ENCODE data around the gene STK35. TPM values are rescaled to one million over a fixed set of nuclear protein-coding genes. Genes with fewer than 3 reads are reported as not detected.

STK35 gene
- total and polyA plus RNA-seq, 2 donors (not counting 3 experiments of a cell fraction or from before 2014, with no cell fraction given) = 10.2 to 17.5 TPM

DNA sequence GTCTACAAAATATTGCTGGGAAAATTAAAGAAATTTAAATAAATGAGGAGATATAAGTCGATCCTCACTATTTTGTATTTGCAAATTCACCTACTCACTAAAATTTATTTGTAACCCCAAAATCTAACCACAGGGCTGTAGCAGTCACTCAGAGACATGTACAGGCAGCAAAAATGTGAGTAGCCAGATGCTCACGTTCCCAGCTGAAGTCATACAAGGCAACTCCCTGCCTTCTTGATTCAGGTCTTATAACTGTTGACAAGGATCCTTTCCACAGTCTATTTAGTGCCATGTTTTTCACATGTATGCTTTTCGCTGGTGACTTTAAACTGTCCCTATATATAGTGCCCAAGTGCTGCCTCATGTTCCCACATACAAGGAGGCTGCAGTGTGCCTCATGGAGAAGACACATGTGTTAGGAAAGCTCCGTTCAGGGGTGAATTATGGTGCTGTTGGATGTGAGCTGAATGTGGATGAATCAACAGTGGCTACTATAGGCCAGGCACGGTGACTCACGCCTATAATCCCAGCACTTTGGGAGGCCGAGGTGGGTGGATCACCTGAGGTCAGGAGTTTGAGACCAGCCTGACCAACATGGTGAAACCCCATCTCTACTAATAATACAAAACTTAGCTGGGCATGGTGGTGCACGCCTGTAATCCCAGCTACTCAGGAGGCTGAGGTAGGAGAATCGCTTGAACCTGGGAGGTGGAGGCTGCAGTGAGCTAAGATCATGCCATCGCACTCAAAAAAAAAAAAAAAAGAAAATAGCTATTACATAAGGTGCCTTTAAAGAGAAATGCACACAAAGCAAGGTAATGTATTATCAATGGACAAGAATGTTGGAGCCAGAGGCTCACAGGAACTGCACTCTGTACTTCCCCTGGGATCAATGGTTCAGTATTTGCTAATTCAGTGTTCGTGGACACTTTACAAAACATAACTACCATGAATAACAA lies 55.3 kb downstream of the STK35 start:
- no peak overlapping the region for H3K4me3 ChIP-seq (replicated peaks in 1 of 3; ENCODE audit: insufficient read depth in 1 of 3, low read depth in 1 of 3, low read length in 3 of 3)
- no peak overlapping the region for H3K9ac ChIP-seq (replicated peaks; ENCODE audit: extremely low read depth, insufficient read depth, low read length)
- H3K27ac ChIP-seq (ENCODE audit: insufficient read depth, low read depth, low read length) = no peak overlapping the region
- no peak overlapping the region for H2AFZ ChIP-seq (ENCODE audit: low read depth, low read length)
- ChIA-PET POLR2A (no interaction called here), CTCF (interaction anchor here (0.8 to 1.1 kb wide), 4 partner anchors 9 to 63 kb away, joined by 3 to 4 read pairs (median 4); no protein-coding TSS in a partner anchor)
- H3K4me2 ChIP-seq (ENCODE audit: insufficient read depth, low read length) = no peak overlapping the region
- H3K9me1 ChIP-seq (replicated peaks; ENCODE audit: control insufficient read depth, extremely low read depth, insufficient read depth, low read length) = no peaks in the 10 kb centered on the region
- FAIRE-seq = no peak
- no peak for TF ChIP-seq MYC (IDR thresholded peaks at IDR 0.05; ENCODE audit: low read depth, low read length)
- no peak for TF ChIP-seq FOS (IDR thresholded peaks at IDR 0.05; ENCODE audit: borderline replicate concordance, insufficient read depth, low read length)
- TF ChIP-seq EZH2 (IDR thresholded peaks at IDR 0.05; ENCODE audit: borderline replicate concordance, low read depth, low read length, severe bottlenecking) = no peak
- TF ChIP-seq, protein P1, sequence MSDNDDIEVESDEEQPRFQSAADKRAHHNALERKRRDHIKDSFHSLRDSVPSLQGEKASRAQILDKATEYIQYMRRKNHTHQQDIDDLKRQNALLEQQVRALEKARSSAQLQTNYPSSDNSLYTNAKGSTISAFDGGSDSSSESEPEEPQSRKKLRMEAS (IDR thresholded peaks at IDR 0.05; ENCODE audit: insufficient read depth, insufficient read length) = no peak
- TF ChIP-seq CTCF (IDR thresholded peaks at IDR 0.05; ENCODE audit: extremely low read depth in 1 of 2, insufficient read depth in 1 of 2, low read depth in 1 of 2, low read length in 2 of 2) = no peak
- no peak for TF ChIP-seq POLR2AphosphoS5 (IDR thresholded peaks at IDR 0.05; ENCODE audit: insufficient read depth, low read depth, low read length)
- no peak for TF ChIP-seq POLR2A (IDR thresholded peaks at IDR 0.05; ENCODE audit: low read depth, low read length)
- no peak for TF ChIP-seq GATA2 (IDR thresholded peaks at IDR 0.05; ENCODE audit: insufficient read depth, insufficient read length, low read depth, low read length)
- TF ChIP-seq JUN (IDR thresholded peaks at IDR 0.05; ENCODE audit: borderline replicate concordance, insufficient read depth, insufficient read length, low read depth) = no peak
- no peaks in the 10 kb centered on the region for H3K79me2 ChIP-seq (ENCODE audit: control insufficient read depth, insufficient read depth, low read length)
- H3K27me3 ChIP-seq (ENCODE audit: control insufficient read depth in 2 of 2, insufficient read depth in 2 of 2, low read length in 2 of 2) = no peaks in the 10 kb centered on the region
- no peaks in the 10 kb centered on the region for H3K36me3 ChIP-seq (ENCODE audit: control insufficient read depth in 2 of 2, extremely low read depth in 1 of 2, insufficient read depth in 2 of 2, low read length in 2 of 2)
- dilution Hi-C loops (cut with MboI; ENCODE audit: extremely low pct_ligation_motif_present, low sequenced_read_pairs) (no loop called here), intact Hi-C loops (cut with micrococcal nuclease) (no loop called here)
- no peaks in the 10 kb centered on the region for H3K4me1 ChIP-seq (ENCODE audit: control insufficient read depth, extremely low read depth, insufficient read depth, low read length)
- H3K9me3 ChIP-seq (replicated peaks; ENCODE audit: control insufficient read depth, insufficient read depth, low read length) = no peaks in the 10 kb centered on the region
- DNase-seq (ENCODE audit: low read depth, low spot score) = no peak
- no TSS peak for BruUV-seq (replicated peaks)
- H4K20me1 ChIP-seq (replicated peaks; ENCODE audit: control insufficient read depth, extremely low read depth, insufficient read depth, low read length) = no peaks in the 10 kb centered on the region

Measured in endothelial cell of umbilical vein (primary cell).